DND-41 (cell line): ENCODE measurements around the gene STK16.

Experiments used
- CTCF ChIP-seq: IDR thresholded peaks from 2 replicates; pipeline ENCODE4 v1.5.1; 2012; ENCODE audit warnings: borderline replicate concordance, low read length, moderate library complexity, mild to moderate bottlenecking; ENCODE audit not compliant: poor library complexity, severe bottlenecking; ENCODE audit errors: extremely low read depth
- EZH2 ChIP-seq: IDR thresholded peaks from 3 replicates; pipeline ENCODE4 v1.6.1; 2012; ENCODE audit warnings: borderline replicate concordance, low read depth, mild to moderate bottlenecking, moderate library complexity, low read length, inconsistent platforms; ENCODE audit not compliant: severe bottlenecking

DNA sequence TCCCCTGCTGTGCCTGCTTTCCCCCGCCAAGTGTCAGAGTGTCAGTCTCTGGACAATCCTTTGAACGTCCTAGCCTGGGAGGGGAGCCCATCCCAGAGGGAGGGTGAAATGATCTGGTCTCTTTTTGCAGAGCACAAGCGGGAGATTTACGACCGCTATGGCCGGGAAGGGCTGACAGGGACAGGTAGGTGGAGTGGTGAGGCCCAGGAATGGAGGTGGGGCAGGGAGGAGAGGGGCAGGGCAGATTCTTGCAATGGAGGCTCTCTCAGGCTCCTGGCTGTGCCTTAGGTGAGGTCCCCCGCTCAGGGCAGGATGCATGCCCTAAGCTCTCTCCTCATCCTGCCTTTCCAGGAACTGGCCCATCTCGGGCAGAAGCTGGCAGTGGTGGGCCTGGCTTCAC, 36.3 kb downstream of the STK16 start:
- TF ChIP-seq CTCF, result no peak
- no peak for TF ChIP-seq EZH2
